Measurements from ENCODE around the gene HHAT.

Gene HHAT

DNA sequence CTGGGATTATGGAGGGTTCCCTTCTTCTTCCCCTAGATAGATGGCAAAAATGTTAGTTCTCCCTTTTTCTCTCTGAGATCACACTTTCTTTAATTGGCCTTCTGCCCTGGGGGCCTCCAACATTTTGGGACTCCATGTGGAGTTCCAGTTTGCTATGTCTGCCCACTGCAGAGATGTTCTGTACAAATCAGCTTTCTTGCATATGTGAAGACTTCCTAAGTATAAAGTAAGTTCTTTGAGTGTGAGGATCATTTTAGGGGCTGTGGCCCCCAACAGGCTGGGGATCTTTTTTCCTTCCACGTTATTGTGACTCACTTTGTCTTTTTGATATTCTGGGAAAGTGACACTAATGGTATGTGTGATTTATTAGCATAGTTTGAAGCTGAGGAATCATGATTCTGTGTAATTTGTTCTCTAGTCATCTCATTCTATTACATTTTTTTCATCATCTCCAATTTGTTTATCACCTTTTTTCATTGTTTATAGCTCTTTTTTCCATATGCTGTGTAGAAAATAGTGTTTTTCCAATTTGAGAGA is 48.2 kb downstream of the HHAT start:
- Mint-ChIP-seq H3K27me3 (ENCODE audit: low read depth, poor library complexity) (peaks cover 3% of the 10 kb centered on the region), H3K9me3 (no peaks in the 10 kb centered on the region), H3K4me3 (no peak overlapping the region), H3K27ac (no peak overlapping the region), H3K4me1 (peaks cover 21% of the 10 kb centered on the region), H3K36me3 (ENCODE audit: low read depth) (no peaks in the 10 kb centered on the region)
- TF ChIP-seq, protein P1, sequence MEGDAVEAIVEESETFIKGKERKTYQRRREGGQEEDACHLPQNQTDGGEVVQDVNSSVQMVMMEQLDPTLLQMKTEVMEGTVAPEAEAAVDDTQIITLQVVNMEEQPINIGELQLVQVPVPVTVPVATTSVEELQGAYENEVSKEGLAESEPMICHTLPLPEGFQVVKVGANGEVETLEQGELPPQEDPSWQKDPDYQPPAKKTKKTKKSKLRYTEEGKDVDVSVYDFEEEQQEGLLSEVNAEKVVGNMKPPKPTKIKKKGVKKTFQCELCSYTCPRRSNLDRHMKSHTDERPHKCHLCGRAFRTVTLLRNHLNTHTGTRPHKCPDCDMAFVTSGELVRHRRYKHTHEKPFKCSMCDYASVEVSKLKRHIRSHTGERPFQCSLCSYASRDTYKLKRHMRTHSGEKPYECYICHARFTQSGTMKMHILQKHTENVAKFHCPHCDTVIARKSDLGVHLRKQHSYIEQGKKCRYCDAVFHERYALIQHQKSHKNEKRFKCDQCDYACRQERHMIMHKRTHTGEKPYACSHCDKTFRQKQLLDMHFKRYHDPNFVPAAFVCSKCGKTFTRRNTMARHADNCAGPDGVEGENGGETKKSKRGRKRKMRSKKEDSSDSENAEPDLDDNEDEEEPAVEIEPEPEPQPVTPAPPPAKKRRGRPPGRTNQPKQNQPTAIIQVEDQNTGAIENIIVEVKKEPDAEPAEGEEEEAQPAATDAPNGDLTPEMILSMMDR (IDR thresholded peaks at IDR 0.05): no peak
- no peak for DNase-seq

- H3K27me3 Mint-ChIP-seq (ENCODE audit: low read depth, poor library complexity): no peaks in the 10 kb centered on the region
- DNase-seq: no peak
- H3K36me3 Mint-ChIP-seq (ENCODE audit: low read depth): no peaks in the 10 kb centered on the region
- H3K27ac Mint-ChIP-seq: no peak overlapping the region
- TF ChIP-seq, protein P1 (IDR thresholded peaks at IDR 0.05): no peak
- H3K4me1 Mint-ChIP-seq: peaks cover 21% of the 10 kb centered on the region
- H3K9me3 Mint-ChIP-seq: no peaks in the 10 kb centered on the region
- no peak overlapping the region for H3K4me3 Mint-ChIP-seq
These were observed 49.1 kb downstream of the HHAT start for GRCh38 chr1:210377731-210378333.

DNA sequence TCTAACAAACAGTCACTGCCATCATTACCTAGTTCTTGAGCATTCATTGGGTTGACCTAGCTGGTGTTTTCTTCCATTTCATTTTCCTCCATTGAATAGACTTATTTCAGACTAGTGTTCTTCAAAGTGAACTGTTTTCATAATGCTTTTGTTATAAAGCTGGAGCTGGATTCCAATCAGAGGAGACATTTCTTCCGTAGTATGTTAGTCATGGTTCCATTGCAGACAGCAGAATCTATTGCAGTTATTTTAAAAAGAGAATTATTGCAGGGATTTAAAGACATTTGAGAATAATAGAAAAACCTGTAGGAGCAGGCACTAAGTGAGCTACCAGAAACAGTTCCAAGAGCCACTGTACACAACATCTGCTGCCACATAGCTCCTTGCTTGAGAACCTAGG is 50.0 kb downstream of the HHAT start:
- Mint-ChIP-seq H3K9me3 (no peaks in the 10 kb centered on the region), H3K27ac (no peak overlapping the region), H3K4me3 (no peak overlapping the region), H3K36me3 (ENCODE audit: low read depth) (no peaks in the 10 kb centered on the region), H3K27me3 (ENCODE audit: low read depth, poor library complexity) (peaks cover 4% of the 10 kb centered on the region), H3K4me1 (peaks cover 12% of the 10 kb centered on the region)
- no peak for DNase-seq
- TF ChIP-seq, protein P1 (IDR thresholded peaks at IDR 0.05): no peak

- Mint-ChIP-seq H3K4me1 (peaks cover 28% of the 10 kb centered on the region), H3K9me3 (no peaks in the 10 kb centered on the region)
- DNase-seq: no peak
These were observed 53.2 kb downstream of the HHAT start for GRCh38 chr1:210381934-210382333.

DNA sequence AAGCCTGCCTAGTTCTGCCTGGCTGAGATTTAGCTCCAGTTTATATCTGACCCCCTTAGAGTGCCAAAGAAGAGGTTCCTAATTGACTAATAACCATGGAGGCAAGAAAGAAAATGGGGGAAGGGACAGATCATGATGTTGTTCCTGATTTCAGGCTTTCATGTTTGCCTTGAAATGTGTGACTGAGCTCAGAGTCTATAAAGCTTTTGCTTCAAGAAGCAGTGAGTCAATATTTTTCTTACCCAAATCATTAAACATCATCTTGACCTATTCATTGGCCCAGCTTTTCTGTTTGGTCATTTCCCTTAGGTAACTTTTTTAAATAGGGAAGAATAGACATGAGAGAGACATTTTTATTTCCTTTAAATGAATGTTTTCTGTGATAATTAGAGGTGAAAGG is 55.9 kb downstream of the HHAT start:
- H3K36me3 Mint-ChIP-seq (ENCODE audit: low read depth): peaks cover 17% of the 10 kb centered on the region
- peaks cover 7% of the 10 kb centered on the region for H3K27me3 Mint-ChIP-seq (ENCODE audit: low read depth, poor library complexity)
- H3K27ac Mint-ChIP-seq: no peak overlapping the region
- peaks cover 19% of the 10 kb centered on the region for H3K4me1 Mint-ChIP-seq
- H3K9me3 Mint-ChIP-seq: peaks cover 4% of the 10 kb centered on the region
- DNase-seq: no peak
- TF ChIP-seq, protein P1 (IDR thresholded peaks at IDR 0.05): no peak
- H3K4me3 Mint-ChIP-seq: no peak overlapping the region

More at GRCh38 chr1:210381934-210382333, 53.2 kb downstream of the HHAT start:
- TF ChIP-seq, protein P1 (IDR thresholded peaks at IDR 0.05): no peak
- Mint-ChIP-seq H3K27me3 (ENCODE audit: low read depth, poor library complexity) (peaks cover 7% of the 10 kb centered on the region), H3K4me3 (no peak overlapping the region), H3K36me3 (ENCODE audit: low read depth) (peaks cover 3% of the 10 kb centered on the region), H3K27ac (no peak overlapping the region)

DNA sequence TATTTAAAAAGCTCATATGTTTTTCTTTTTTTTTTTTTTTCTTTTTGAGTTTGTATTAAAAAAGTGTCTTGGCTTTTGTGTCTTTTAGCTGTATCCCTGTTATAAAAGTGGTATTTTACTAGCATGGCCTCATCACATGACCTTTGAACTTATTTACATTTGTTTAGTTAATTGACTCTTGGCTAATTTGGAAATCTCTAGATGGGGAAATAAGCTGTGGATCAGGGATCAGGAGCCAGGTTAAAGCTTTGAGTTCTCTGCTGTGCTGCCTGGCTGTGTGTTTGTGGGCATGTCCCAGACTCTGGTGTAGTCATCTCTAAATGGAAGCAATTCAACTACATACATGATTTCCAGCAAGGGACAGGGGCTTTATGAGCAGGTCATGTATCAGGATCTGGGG is 56.5 kb downstream of the HHAT start:
- Mint-ChIP-seq H3K4me3 (no peak overlapping the region), H3K27me3 (ENCODE audit: low read depth, poor library complexity) (peaks cover 7% of the 10 kb centered on the region), H3K9me3 (peaks cover 7% of the 10 kb centered on the region), H3K36me3 (ENCODE audit: low read depth) (peaks cover 23% of the 10 kb centered on the region), H3K27ac (peak overlapping the region; percentile 16), H3K4me1 (peaks cover 19% of the 10 kb centered on the region)
- TF ChIP-seq, protein P1 (IDR thresholded peaks at IDR 0.05): no peak
- DNase-seq: no peak
